Osteocyte (in vitro differentiated cells): Measurements from ENCODE around the gene SOCS3. TPM values are rescaled to one million over a fixed set of nuclear protein-coding genes. Genes with fewer than 3 reads are reported as not detected.

ENCODE experiments used
- DNase-seq: peaks from one replicate; pipeline ENCODE4 v3.0.0; 2021; ENCODE audit warnings: mixed read lengths; ENCODE audit not compliant: unreplicated experiment; ENCODE audit errors: extremely low spot score
- H3K27ac Mint-ChIP-seq: one replicate; pipeline ENCODE4 v1.8.0; 2021; ENCODE audit warnings: mild to moderate bottlenecking, mixed read lengths; ENCODE audit not compliant: unreplicated experiment
- H3K27me3 Mint-ChIP-seq: one replicate; pipeline ENCODE4 v1.8.0; 2021; ENCODE audit warnings: mixed read lengths; ENCODE audit not compliant: unreplicated experiment
- H3K36me3 Mint-ChIP-seq: one replicate; pipeline ENCODE4 v1.8.0; 2021; ENCODE audit warnings: mixed read lengths; ENCODE audit not compliant: unreplicated experiment
- H3K4me1 Mint-ChIP-seq: one replicate; pipeline ENCODE4 v1.8.0; 2021; ENCODE audit warnings: mixed read lengths; ENCODE audit not compliant: unreplicated experiment
- H3K4me3 Mint-ChIP-seq: one replicate; pipeline ENCODE4 v1.8.0; 2021; ENCODE audit warnings: mild to moderate bottlenecking, moderate library complexity, mixed read lengths; ENCODE audit not compliant: unreplicated experiment
- H3K9me3 Mint-ChIP-seq: one replicate; pipeline ENCODE4 v1.8.0; 2021; ENCODE audit warnings: mixed read lengths; ENCODE audit not compliant: unreplicated experiment
- long read RNA-seq: library from polyadenylated mRNA; unstranded; transcript quantifications from one replicate; pipeline ENCODE4 v2.0.0, GENCODE V29; 2021
- total RNA-seq: library from RNA; stranded (reverse); gene quantifications from 2 replicates; pipeline ENCODE4 v1.2.1, GENCODE V29; 2021
- TF ChIP-seq, protein P1 (sequence below): fragments of 200-600 bp; sonication (generic); IDR thresholded peaks from 2 replicates; pipeline ENCODE4 v1.5.0; 2021; ENCODE audit warnings: antibody characterized with exemption, mild to moderate bottlenecking, moderate library complexity

The SOCS3 gene, protein sequence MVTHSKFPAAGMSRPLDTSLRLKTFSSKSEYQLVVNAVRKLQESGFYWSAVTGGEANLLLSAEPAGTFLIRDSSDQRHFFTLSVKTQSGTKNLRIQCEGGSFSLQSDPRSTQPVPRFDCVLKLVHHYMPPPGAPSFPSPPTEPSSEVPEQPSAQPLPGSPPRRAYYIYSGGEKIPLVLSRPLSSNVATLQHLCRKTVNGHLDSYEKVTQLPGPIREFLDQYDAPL
- 79.1 and 86.4 TPM in 2 replicates for total RNA-seq
- long read RNA-seq, partial matches to known transcripts: 0 of 15 reads
- long read RNA-seq, other reads (novel, unspliced or antisense): 13 of 15 reads

DNA sequence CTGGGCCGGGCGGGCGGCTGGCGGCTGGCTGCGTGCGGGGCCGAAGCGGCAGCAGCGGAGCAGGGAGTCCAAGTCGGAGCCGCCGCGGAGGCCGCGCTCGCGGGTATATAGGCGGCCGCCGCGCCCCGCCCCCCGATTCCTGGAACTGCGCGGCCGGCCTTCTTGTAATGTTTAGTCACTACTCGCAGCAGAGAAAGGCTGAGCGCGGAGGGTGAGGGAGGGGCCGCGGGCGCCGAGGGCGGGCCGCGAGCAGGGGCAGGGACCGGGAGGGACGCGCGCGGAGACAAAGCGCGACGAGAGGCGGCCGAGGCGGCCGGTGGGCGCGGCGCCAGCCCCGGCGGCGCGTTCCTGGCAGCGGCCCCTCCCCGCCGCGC, at the start of gene SOCS3:
TSS of gene SOCS3 (minus strand) at position 81 of the 374 bp plus-strand sequence. CDS start 982 bp downstream, outside the sequence.
- peak; percentile 99 for DNase-seq
- Mint-ChIP-seq H3K27me3 (no peaks in the 10 kb centered on the region), H3K27ac (peak within 1 kb of the TSS; percentile 97), H3K9me3 (no peaks in the 10 kb centered on the region), H3K4me1 (peaks cover 56% of the 10 kb centered on the region), H3K36me3 (peaks cover 32% of the 10 kb centered on the region), H3K4me3 (peak within 1 kb of the TSS; percentile 89)
- TF ChIP-seq, protein P1, sequence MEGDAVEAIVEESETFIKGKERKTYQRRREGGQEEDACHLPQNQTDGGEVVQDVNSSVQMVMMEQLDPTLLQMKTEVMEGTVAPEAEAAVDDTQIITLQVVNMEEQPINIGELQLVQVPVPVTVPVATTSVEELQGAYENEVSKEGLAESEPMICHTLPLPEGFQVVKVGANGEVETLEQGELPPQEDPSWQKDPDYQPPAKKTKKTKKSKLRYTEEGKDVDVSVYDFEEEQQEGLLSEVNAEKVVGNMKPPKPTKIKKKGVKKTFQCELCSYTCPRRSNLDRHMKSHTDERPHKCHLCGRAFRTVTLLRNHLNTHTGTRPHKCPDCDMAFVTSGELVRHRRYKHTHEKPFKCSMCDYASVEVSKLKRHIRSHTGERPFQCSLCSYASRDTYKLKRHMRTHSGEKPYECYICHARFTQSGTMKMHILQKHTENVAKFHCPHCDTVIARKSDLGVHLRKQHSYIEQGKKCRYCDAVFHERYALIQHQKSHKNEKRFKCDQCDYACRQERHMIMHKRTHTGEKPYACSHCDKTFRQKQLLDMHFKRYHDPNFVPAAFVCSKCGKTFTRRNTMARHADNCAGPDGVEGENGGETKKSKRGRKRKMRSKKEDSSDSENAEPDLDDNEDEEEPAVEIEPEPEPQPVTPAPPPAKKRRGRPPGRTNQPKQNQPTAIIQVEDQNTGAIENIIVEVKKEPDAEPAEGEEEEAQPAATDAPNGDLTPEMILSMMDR: no peak

DNA sequence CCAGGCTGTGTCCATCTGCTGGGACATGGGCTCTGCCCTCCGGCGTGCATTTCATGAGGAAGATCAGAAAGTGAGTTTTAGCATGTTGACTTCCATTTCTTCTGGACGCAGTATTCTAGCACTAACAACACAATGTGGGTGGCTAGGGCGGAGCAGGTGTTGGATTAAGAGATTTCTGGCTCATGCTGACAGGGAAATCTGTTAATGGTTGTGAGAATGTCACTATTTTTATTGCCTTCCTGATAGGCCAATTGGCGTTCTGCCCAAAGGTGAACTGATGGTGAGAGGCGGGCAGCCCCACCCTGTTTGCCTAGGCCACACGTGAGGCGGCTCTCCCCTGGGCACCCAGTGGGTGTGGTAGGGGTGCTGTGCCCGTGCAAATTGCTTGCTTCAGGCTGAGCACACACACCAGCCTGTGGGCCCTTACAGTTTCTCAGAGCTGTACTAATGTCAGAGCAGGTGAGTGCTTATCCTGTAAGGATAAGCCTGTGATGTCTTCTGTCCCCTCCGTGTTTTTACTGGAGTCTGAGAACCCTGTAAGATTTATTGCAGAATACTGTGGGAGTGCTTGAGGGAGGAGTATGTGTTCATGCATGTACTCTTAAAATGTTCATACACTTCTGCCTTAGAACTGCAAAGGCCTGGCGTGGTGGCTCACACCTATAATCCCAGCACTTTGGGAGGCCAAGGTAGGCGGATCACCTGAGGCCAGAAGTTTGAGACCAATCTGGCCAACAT, 49.5 kb upstream of the SOCS3 start:
- Mint-ChIP-seq H3K27me3 (no peaks in the 10 kb centered on the region), H3K36me3 (peaks cover 15% of the 10 kb centered on the region), H3K4me3 (no peak overlapping the region), H3K9me3 (no peaks in the 10 kb centered on the region), H3K4me1 (peaks cover 45% of the 10 kb centered on the region), H3K27ac (no peak overlapping the region)
- TF ChIP-seq, protein P1: no peak
- DNase-seq: no peak

DNA sequence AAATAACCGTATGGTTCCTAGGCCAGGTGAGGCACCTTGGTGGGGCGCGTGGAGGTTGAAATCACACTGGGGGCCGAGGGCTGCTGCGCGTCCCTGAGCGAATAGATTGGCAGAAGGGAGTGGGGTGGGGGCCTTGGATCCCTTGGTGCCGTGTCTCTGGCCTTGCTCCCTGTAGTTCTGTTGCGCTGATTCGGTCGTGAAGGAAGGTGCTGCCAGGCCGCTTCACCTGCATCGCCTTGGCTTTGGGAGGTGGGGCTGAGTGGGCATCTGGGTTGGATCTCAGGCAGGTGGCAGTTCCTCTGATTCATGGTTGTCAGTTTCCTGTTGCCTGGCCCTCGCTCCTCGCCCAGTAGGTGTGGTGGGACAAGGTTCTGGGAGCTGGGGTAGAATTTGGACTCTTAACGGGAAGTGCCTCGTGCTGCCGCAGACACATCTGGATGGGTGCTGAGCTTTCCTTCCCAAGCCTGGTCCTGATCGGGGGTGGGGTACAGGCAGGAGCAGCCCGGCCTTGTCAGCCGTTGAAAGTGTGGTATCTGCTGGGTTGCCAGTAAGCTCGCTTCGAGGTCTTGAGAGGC, 48.7 kb upstream of the SOCS3 start:
- Mint-ChIP-seq H3K4me1 (peaks cover 39% of the 10 kb centered on the region), H3K27ac (peak overlapping the region; percentile 31), H3K4me3 (no peak overlapping the region), H3K27me3 (no peaks in the 10 kb centered on the region), H3K9me3 (no peaks in the 10 kb centered on the region), H3K36me3 (peaks cover 18% of the 10 kb centered on the region)
- TF ChIP-seq, protein P1: no peak
- no peak for DNase-seq

DNA sequence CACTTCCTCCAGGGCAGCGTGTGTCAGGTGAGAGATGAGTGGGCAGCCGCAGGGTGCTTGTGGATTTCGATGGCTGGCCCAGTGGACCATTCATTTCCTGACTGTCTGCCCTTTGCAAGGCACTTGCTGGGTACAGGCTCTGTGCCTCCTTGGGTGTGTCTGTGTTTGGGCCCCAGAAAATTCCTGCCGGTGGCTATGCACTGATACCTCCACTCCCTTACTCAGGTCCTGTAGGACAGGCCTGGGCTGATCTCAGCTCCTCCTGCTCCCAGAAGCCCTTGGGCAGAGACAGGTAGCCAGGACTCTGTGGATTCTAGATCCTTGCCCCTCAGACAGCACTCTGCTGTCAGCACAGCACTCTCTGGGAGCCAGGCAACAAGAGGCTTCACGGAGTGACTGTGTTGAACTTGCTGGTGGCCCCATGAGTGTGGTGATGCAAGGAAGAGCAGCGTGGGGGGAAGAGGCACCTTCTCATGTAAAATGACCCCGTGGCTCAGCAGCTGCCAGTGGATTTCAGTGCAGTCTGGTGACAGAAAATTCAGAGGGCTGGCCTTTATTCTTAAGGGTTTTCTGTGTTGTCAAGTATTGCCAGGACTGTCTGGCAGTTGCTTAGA, 47.6 kb upstream of the SOCS3 start:
- H3K4me1 Mint-ChIP-seq: peaks cover 34% of the 10 kb centered on the region
- peaks cover 19% of the 10 kb centered on the region for H3K36me3 Mint-ChIP-seq
- H3K9me3 Mint-ChIP-seq: no peaks in the 10 kb centered on the region
- no peak overlapping the region for H3K4me3 Mint-ChIP-seq
- no peak overlapping the region for H3K27ac Mint-ChIP-seq
- H3K27me3 Mint-ChIP-seq: no peaks in the 10 kb centered on the region
- DNase-seq: no peak
- TF ChIP-seq, protein P1: no peak
